H1 (cell line): ENCODE data around the gene IREB2. TPM values are rescaled to one million over a fixed set of nuclear protein-coding genes. Genes with fewer than 3 reads are reported as not detected.

ENCODE experiments used
- SP2 ChIP-seq: IDR thresholded peaks from 2 replicates; pipeline ENCODE4 v1.6.1; 2012; ENCODE audit warnings: mild to moderate bottlenecking, low read length, inconsistent platforms
- polyA plus RNA-seq, 7 experiments: library from polyadenylated mRNA; depleted of rRNA in 3 of 7; stranded (reverse) in 5 of 7; unstranded in 2 of 7; fragments of >200 nt in 5 of 7; fragments of 200-250 nt in 2 of 7; gene quantifications; 1 replicate in 5 of 7; 2 replicates in 1 of 7; 4 replicates in 1 of 7; pipeline versions ENCODE4 v1.2.1 to v1.2.3, GENCODE V29; 2011 to 2013; ENCODE audit warnings: missing spikeins in 2 of 7, mixed read lengths in 2 of 7
- total RNA-seq: library from RNA; stranded (reverse); fragmentation: NEBNext Ultra II Directional; extraction: Animal tissue kit (Norgen Biotek cat#: 25700); gene quantifications from 2 replicates; pipeline ENCODE4 v1.2.1, GENCODE V29; 2021

The IREB2 gene
- total and polyA plus RNA-seq, 2 of the 8 experiments (the other 6 are each of a cell fraction or from before 2014, with no cell fraction given), result 21.0 to 103 TPM

DNA sequence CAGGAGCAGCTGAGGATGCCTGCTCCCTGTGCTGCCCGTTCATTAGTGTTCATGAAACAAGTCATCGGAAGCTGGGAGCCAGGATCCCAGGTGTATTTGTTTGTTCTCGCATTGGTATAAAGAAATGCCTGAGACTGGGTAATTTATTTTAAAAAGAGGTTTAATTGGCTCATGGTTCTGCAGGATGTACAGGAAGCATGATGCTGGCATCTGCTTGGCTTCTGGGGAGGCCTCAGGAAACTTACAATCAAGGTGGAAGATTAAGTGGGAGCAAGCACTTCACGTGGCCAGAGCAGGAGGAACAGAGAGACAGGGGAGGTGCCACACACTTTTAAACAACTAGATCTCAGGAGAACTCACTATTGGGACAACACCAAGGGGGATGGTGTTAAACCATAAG is 63.8 kb downstream of the IREB2 start (continued):
- no peak for TF ChIP-seq SP2
- TF ChIP-seq, all 59 proteins: peak for 0
